Chondrocyte (in vitro differentiated cells): ENCODE results near the gene ZFAND2A. TPM values are rescaled to one million over a fixed set of nuclear protein-coding genes. Genes with fewer than 3 reads are reported as not detected.

Source experiments
- total RNA-seq: library from RNA; stranded (reverse); gene quantifications from 3 replicates; pipeline ENCODE4 v1.2.1, GENCODE V29; 2021

The ZFAND2A gene
- total RNA-seq, 1 donor from 2014 or later = 16.2 TPM

Other genes starting within 250 kb of the ZFAND2A start
- gene ADAP1, start 205.5 kb downstream of the ZFAND2A start, total RNA-seq = 3.9 to 7.0 TPM (median 6.7 TPM) in 3 replicates
- 9.2 to 9.6 TPM (median 9.5 TPM) in 3 replicates for gene COX19, start 184.6 kb downstream of the ZFAND2A start, total RNA-seq
- gene CYP2W1, start 177.0 kb downstream of the ZFAND2A start, total RNA-seq = not detected in 3 replicates
- 1.4 to 4.4 TPM (median 3.8 TPM) in 3 replicates for gene GPR146, start 115.7 kb downstream of the ZFAND2A start, total RNA-seq
- gene GPER1, start 72.1 kb downstream of the ZFAND2A start, total RNA-seq = 5.7 to 9.9 TPM (median 9.5 TPM) in 3 replicates
- not detected in 3 replicates for gene UNCX, start 72.7 kb upstream of the ZFAND2A start, total RNA-seq